WTC11 (cell line): ENCODE results near the gene KCNJ1. TPM values are rescaled to one million over a fixed set of nuclear protein-coding genes. Genes with fewer than 3 reads are reported as not detected.

ENCODE experiments used
- ATAC-seq: fragments of 200-7000 bp; cut with Tn5 transposase; 2 replicates; pipeline ENCODE4 v1.10.0; 2021; ENCODE audit warnings: mild to moderate bottlenecking, moderate library complexity
- CTCF ChIA-PET: fragments of 300-600 bp; sonication (Branson Sonifier 250); formaldehyde crosslinking; loops from one replicate; lab custom pipeline; 2021; ENCODE audit warnings: antibody characterized with exemption; lab: Charles Lee
- POLR2A ChIA-PET: fragments of 350-600 bp; sonication (Branson Sonifier 250); formaldehyde crosslinking; loops from one replicate; lab custom pipeline; 2021; ENCODE audit warnings: antibody characterized with exemption; lab: Charles Lee
- DNase-seq: peaks from one replicate; pipeline ENCODE4 v3.0.0; 2021; ENCODE audit warnings: low spot score
- H3K27ac Mint-ChIP-seq: 2 replicates; pipeline ENCODE4 v1.8.0; 2021; ENCODE audit warnings: mixed read lengths
- H3K27me3 Mint-ChIP-seq: 2 replicates; pipeline ENCODE4 v1.8.0; 2021; ENCODE audit warnings: low read depth, mild to moderate bottlenecking, moderate library complexity, mixed read lengths
- H3K36me3 Mint-ChIP-seq: 2 replicates; pipeline ENCODE4 v1.8.0; 2021; ENCODE audit warnings: mixed read lengths
- H3K4me1 Mint-ChIP-seq: 2 replicates; pipeline ENCODE4 v1.8.0; 2022; ENCODE audit warnings: mixed read lengths
- H3K4me3 Mint-ChIP-seq: 2 replicates; pipeline ENCODE4 v1.8.0; 2021; ENCODE audit warnings: mild to moderate bottlenecking, moderate library complexity, mixed read lengths
- H3K9me3 Mint-ChIP-seq: 2 replicates; pipeline ENCODE4 v1.8.0; 2021; ENCODE audit warnings: mixed read lengths
- AFF4 ChIP-seq: sonication (generic); formaldehyde crosslinking; IDR thresholded peaks from 2 replicates; pipeline ENCODE4 v1.8.1; 2023; ENCODE audit warnings: mild to moderate bottlenecking, missing genetic modification reagents, borderline replicate concordance
- CBFB ChIP-seq: sonication (generic); formaldehyde crosslinking; IDR thresholded peaks from 2 replicates; pipeline ENCODE4 v1.8.1; 2022; ENCODE audit warnings: mild to moderate bottlenecking, low read depth, missing genetic modification reagents
- ESRRA ChIP-seq: sonication (generic); formaldehyde crosslinking; IDR thresholded peaks from 2 replicates; pipeline ENCODE4 v1.8.1; 2022; ENCODE audit warnings: mild to moderate bottlenecking, missing genetic modification reagents, borderline replicate concordance
- HMGA2 ChIP-seq: fragments of 250-450 bp; sonication (Bioruptor Pico); IDR thresholded peaks from 2 replicates; pipeline ENCODE4 v1.4.0; 2021; ENCODE audit warnings: mild to moderate bottlenecking, moderate library complexity
- IRF2 ChIP-seq: sonication (generic); formaldehyde crosslinking; IDR thresholded peaks from 2 replicates; pipeline ENCODE4 v1.8.0; 2022; ENCODE audit warnings: low read depth, missing genetic modification reagents, borderline replicate concordance
- KAT7 ChIP-seq: sonication (generic); formaldehyde crosslinking; IDR thresholded peaks from 2 replicates; pipeline ENCODE4 v1.8.1; 2023; ENCODE audit warnings: missing genetic modification reagents, mild to moderate bottlenecking, borderline replicate concordance
- MLX ChIP-seq: sonication (generic); formaldehyde crosslinking; IDR thresholded peaks from 2 replicates; pipeline ENCODE4 v1.8.1; 2023; ENCODE audit warnings: mild to moderate bottlenecking, missing genetic modification reagents, moderate library complexity
- RELA ChIP-seq: sonication (generic); formaldehyde crosslinking; IDR thresholded peaks from 2 replicates; pipeline ENCODE4 v1.8.1; 2022; ENCODE audit warnings: missing genetic modification reagents, mild to moderate bottlenecking, borderline replicate concordance
- SMAD4 ChIP-seq: sonication (generic); formaldehyde crosslinking; IDR thresholded peaks from 2 replicates; pipeline ENCODE4 v1.8.0; 2022; ENCODE audit warnings: mild to moderate bottlenecking, missing genetic modification reagents
- SP1 ChIP-seq: sonication (generic); formaldehyde crosslinking; conservative IDR thresholded peaks from 2 replicates; pipeline ENCODE4 v1.8.1; 2022; ENCODE audit warnings: missing genetic modification reagents
- STAT6 ChIP-seq: sonication (generic); formaldehyde crosslinking; conservative IDR thresholded peaks from 2 replicates; pipeline ENCODE4 v1.8.1; 2023; ENCODE audit warnings: mild to moderate bottlenecking, low read depth, missing genetic modification reagents, moderate library complexity
- ZNF219 ChIP-seq: sonication (generic); formaldehyde crosslinking; IDR thresholded peaks from 2 replicates; pipeline ENCODE4 v1.8.0; 2023; ENCODE audit warnings: missing genetic modification reagents, mild to moderate bottlenecking, borderline replicate concordance
- ZNF317 ChIP-seq: sonication (generic); formaldehyde crosslinking; IDR thresholded peaks from 2 replicates; pipeline ENCODE4 v1.8.1; 2023; ENCODE audit warnings: low read depth, mild to moderate bottlenecking, moderate library complexity, missing genetic modification reagents, borderline replicate concordance
- ZNF671 ChIP-seq: fragments of 250-450 bp; sonication (Bioruptor Pico); IDR thresholded peaks from 2 replicates; pipeline ENCODE4 v1.8.0; 2021; ENCODE audit warnings: mild to moderate bottlenecking
- ZSCAN18 ChIP-seq: fragments of 250-450 bp; sonication (Bioruptor Pico); IDR thresholded peaks from 2 replicates; pipeline ENCODE4 v2.1.2; 2022; ENCODE audit warnings: mild to moderate bottlenecking, moderate library complexity
- total RNA-seq: library from RNA; stranded (reverse); gene quantifications from 3 replicates; pipeline ENCODE4 v1.2.3, GENCODE V29; 2021
- TF ChIP-seq, protein P1 (sequence below): sonication (generic); formaldehyde crosslinking; IDR thresholded peaks from 2 replicates; pipeline ENCODE4 v1.8.1; 2022; ENCODE audit warnings: low read depth, mild to moderate bottlenecking, moderate library complexity, missing genetic modification reagents, borderline replicate concordance
- TF ChIP-seq, protein P2 (sequence below): fragments of 250-450 bp; sonication (Bioruptor Pico); IDR thresholded peaks from 2 replicates; pipeline ENCODE4 v1.9.0; 2021; ENCODE audit warnings: mild to moderate bottlenecking, borderline replicate concordance
- TF ChIP-seq, protein P3 (sequence below): sonication (generic); formaldehyde crosslinking; conservative IDR thresholded peaks from 2 replicates; pipeline ENCODE4 v1.8.1; 2022; ENCODE audit warnings: mild to moderate bottlenecking, missing genetic modification reagents
- TF ChIP-seq, protein P4 (sequence below): sonication (generic); formaldehyde crosslinking; IDR thresholded peaks from 2 replicates; pipeline ENCODE4 v1.8.1; 2022; ENCODE audit warnings: missing genetic modification reagents, borderline replicate concordance

Gene KCNJ1
- total RNA-seq, 1 experiment from 2014 or later: 0.24 TPM

DNA sequence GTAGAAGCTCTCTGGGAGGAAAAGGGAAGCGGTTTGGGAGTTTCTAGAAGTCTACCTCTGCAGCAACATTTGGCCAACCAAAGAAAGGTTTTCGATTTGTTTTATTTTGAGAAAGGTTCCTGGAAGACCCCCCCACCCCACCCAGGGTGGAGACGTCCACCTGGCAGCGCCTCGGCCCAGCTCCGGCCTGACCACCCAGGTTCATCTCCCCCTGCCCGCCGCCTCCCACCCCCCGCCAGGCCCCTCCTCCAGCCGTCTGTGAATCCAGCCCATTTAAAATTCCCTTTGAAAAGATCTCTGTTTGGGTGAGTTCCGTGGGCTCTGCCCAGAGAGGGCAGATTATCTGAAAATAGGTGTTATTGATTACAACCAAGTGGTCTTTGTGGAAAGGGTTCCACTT lies 43.3 kb downstream of the KCNJ1 start (continued):
- TF ChIP-seq STAT6 (no peak), ZSCAN18 (CRISPR knock-in tag) (no peak), RELA (CRISPR knock-in tag) (no peak), ZNF317 (no peak)
- TF ChIP-seq, protein P1, sequence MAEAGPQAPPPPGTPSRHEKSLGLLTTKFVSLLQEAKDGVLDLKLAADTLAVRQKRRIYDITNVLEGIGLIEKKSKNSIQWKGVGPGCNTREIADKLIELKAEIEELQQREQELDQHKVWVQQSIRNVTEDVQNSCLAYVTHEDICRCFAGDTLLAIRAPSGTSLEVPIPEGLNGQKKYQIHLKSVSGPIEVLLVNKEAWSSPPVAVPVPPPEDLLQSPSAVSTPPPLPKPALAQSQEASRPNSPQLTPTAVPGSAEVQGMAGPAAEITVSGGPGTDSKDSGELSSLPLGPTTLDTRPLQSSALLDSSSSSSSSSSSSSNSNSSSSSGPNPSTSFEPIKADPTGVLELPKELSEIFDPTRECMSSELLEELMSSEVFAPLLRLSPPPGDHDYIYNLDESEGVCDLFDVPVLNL (CRISPR knock-in tag): no peak
- TF ChIP-seq, protein P2, sequence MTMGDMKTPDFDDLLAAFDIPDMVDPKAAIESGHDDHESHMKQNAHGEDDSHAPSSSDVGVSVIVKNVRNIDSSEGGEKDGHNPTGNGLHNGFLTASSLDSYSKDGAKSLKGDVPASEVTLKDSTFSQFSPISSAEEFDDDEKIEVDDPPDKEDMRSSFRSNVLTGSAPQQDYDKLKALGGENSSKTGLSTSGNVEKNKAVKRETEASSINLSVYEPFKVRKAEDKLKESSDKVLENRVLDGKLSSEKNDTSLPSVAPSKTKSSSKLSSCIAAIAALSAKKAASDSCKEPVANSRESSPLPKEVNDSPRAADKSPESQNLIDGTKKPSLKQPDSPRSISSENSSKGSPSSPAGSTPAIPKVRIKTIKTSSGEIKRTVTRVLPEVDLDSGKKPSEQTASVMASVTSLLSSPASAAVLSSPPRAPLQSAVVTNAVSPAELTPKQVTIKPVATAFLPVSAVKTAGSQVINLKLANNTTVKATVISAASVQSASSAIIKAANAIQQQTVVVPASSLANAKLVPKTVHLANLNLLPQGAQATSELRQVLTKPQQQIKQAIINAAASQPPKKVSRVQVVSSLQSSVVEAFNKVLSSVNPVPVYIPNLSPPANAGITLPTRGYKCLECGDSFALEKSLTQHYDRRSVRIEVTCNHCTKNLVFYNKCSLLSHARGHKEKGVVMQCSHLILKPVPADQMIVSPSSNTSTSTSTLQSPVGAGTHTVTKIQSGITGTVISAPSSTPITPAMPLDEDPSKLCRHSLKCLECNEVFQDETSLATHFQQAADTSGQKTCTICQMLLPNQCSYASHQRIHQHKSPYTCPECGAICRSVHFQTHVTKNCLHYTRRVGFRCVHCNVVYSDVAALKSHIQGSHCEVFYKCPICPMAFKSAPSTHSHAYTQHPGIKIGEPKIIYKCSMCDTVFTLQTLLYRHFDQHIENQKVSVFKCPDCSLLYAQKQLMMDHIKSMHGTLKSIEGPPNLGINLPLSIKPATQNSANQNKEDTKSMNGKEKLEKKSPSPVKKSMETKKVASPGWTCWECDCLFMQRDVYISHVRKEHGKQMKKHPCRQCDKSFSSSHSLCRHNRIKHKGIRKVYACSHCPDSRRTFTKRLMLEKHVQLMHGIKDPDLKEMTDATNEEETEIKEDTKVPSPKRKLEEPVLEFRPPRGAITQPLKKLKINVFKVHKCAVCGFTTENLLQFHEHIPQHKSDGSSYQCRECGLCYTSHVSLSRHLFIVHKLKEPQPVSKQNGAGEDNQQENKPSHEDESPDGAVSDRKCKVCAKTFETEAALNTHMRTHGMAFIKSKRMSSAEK (CRISPR knock-in tag): no peak
- TF ChIP-seq, protein P3, sequence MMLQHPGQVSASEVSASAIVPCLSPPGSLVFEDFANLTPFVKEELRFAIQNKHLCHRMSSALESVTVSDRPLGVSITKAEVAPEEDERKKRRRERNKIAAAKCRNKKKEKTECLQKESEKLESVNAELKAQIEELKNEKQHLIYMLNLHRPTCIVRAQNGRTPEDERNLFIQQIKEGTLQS (CRISPR knock-in tag): no peak
- TF ChIP-seq, all 79 proteins: peak for 0

DNA sequence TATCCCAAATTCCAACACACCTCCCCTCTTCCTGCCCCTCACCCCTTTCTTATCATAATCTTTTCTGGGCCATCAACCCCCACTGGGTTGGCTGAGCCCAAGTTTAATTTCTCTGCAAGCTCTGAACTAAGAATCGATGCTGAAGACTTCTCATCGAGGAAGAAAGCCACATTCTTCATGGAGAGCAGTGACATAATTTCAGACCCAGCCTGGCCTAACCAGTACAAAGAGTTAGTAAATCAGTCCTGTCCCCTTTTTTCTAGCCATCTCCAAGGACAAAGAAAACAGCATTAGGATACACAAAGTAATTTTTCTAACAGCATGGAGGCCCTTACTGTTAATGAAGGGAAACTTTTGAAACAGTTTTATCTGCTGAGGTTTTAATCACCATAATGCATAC lies 45.0 kb downstream of the KCNJ1 start:
- CTCF ChIA-PET: interaction anchor here (0.9 to 1.5 kb wide), 3 partner anchors 9 to 46 kb away, joined by 3 to 4 read pairs (median 3); no protein-coding TSS in a partner anchor
- Mint-ChIP-seq H3K27me3 (peaks cover 15% of the 10 kb centered on the region), H3K27ac (no peak overlapping the region)
- no peak for TF ChIP-seq SMAD4
- TF ChIP-seq MLX (CRISPR knock-in tag): no peak
- TF ChIP-seq SP1 (CRISPR knock-in tag): no peak
- no peak for TF ChIP-seq CBFB
- TF ChIP-seq, protein P4, sequence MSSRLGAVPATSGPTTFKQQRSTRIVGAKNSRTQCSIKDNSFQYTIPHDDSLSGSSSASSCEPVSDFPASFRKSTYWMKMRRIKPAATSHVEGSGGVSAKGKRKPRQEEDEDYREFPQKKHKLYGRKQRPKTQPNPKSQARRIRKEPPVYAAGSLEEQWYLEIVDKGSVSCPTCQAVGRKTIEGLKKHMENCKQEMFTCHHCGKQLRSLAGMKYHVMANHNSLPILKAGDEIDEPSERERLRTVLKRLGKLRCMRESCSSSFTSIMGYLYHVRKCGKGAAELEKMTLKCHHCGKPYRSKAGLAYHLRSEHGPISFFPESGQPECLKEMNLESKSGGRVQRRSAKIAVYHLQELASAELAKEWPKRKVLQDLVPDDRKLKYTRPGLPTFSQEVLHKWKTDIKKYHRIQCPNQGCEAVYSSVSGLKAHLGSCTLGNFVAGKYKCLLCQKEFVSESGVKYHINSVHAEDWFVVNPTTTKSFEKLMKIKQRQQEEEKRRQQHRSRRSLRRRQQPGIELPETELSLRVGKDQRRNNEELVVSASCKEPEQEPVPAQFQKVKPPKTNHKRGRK: no peak
- no peak for TF ChIP-seq IRF2 (CRISPR knock-in tag)
- no peak for TF ChIP-seq ZNF219
- TF ChIP-seq AFF4 (CRISPR knock-in tag): no peak
- TF ChIP-seq ESRRA: no peak
- TF ChIP-seq ZNF671 (CRISPR knock-in tag): no peak
- TF ChIP-seq HMGA2: no peak
- no peak for TF ChIP-seq KAT7 (CRISPR knock-in tag)

More for the DNA sequence above, 45.0 kb downstream of the KCNJ1 start:
- POLR2A ChIA-PET: no interaction called here
- no peak overlapping the region for H3K4me3 Mint-ChIP-seq
- no peaks in the 10 kb centered on the region for H3K9me3 Mint-ChIP-seq
- no peaks in the 10 kb centered on the region for H3K36me3 Mint-ChIP-seq
- no peak for ATAC-seq
- DNase-seq: no peak
- peaks cover 47% of the 10 kb centered on the region for H3K4me1 Mint-ChIP-seq
